T47D (cell line): Measurements from ENCODE around the gene CCDC154.
A peak's percentile ranks its signal among the peaks of the same experiment; 100 is the strongest.

Experiments used
- DNase-seq, 2 experiments: peaks; one replicate each; pipeline versions ENCODE4 v3.0.0 to v3.0.0-alpha.2; 2011 to 2012; ENCODE audit warnings: low read depth in 1 of 2, low spot score in 1 of 2
- JUND ChIP-seq: IDR thresholded peaks from 2 replicates; pipeline ENCODE4 v1.6.1; 2012; ENCODE audit warnings: low read depth
- in situ Hi-C: cut with HindIII; loops from 2 replicates; pipeline ENCODE4 v1.10.0; 2016; ENCODE audit warnings: low sequenced_read_pairs, low pct_unique_long_range_greater_than_20kb

CCDC154 gene, protein sequence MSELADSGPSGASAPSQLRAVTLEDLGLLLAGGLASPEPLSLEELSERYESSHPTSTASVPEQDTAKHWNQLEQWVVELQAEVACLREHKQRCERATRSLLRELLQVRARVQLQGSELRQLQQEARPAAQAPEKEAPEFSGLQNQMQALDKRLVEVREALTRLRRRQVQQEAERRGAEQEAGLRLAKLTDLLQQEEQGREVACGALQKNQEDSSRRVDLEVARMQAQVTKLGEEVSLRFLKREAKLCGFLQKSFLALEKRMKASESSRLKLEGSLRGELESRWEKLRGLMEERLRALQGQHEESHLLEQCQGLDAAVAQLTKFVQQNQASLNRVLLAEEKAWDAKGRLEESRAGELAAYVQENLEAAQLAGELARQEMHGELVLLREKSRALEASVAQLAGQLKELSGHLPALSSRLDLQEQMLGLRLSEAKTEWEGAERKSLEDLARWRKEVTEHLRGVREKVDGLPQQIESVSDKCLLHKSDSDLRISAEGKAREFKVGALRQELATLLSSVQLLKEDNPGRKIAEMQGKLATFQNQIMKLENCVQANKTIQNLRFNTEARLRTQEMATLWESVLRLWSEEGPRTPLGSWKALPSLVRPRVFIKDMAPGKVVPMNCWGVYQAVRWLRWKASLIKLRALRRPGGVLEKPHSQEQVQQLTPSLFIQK

DNA sequence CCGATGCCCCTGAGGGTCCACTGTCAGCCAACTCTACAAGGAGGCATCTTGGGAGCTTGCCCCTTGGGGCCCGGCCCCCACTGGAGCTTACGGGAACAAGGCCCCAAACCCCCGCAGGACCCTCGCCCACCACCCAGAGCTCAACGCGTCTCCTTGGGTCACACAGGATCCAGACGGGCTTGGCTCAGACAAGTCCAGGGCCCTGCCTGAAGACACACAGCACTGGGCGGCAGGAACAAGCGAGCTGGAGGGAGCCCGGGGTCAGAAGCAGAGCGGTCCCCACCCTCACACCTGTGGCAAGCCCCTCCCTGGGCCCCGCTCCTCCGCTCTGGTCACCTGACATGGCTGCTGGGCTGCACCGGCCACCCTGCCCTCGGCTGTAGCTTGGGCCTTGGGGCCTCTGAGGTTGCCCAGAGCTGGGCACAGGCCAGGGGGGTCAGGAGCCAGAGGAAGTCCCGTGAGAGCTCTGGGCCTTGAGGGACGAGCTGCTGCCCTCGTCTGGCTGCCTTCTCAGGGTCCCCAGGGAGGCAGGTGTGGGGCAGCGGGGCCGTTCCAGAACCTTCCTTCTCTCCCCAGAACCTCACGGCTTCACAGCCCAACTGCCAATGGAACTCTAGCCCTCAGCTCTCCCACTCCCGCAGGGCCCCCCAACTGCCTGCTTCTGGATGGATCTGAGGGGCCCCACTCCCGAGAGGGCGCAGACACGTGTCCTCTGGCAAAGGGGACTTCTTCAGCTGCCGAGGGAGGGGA lies at the start of gene CCDC154:
Gene CCDC154 (minus strand): TSS at position 577 of the 750 bp plus-strand sequence. CDS start 234 bp downstream, at position 343.
- in situ Hi-C loops = no loop called here
- no peak for DNase-seq
- TF ChIP-seq JUND = no peak

DNA sequence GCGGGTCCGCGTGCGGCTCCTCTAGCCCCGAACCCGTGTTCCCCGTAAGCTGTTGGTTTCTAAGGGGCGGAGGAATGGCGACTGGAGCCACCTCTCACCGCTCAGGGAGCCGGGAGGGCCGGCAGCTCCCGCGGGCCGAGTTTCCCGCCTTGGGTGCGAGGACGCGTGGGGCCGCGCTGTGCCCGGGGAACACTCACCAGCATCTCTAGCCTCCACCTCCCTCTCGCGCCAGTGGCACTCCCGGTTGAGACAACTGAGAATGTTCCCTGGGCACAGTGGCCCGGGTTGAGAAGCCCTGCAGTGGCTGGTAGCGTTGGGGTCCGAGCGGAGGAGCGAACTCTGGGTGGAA lies 49.4 kb upstream of the CCDC154 start:
- no peak for TF ChIP-seq JUND
- peak; percentile 28 to 30 for DNase-seq
- in situ Hi-C loops = no loop called here

DNA sequence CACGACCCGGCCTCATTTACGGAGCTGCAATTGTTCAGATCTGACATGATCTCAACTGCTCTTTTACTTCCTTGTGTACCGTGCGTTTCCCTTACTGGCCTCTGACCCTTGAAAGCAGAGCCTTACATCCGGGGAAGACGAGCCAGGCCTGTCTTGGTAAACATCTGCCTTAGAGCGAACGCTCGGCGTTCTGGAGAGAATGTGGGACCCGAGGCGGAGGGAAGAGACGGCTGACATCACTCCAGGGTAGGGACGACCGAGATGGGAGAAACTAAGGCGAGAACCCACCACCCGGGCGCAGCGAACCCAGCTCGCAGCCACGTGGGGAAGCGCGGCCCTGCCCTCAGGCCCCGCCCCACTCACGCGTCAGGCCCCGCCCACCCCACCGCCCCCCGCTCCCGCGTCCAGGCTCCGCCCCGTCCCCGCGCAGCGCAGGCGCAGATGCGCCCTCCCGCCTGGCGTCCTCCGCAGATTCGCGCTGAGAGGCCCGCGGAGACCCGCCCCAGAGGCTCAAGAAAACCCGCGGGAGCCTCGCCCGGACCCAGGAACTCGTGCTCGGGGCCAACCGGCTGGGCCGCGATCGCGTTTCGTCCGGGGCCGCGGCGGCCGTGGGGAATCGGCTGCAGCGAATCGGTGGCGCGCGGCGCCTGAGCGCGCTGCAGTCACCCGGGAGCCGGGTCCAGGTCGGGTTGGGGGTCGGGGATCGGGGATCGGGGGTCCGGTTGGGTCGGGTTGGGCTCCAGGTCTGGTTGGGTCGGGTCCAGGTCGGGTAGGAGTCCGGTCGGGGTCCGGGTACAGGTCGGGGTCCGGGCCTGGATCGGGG lies 48.8 kb upstream of the CCDC154 start, which contains the start of gene TELO2:
Gene TELO2 (plus strand): TSS at position 438 of the 823 bp plus-strand sequence. CDS start 922 bp downstream, outside the sequence.
- in situ Hi-C loops = no loop called here
- DNase-seq = peak; percentile 80 to 88
- no peak for TF ChIP-seq JUND

DNA sequence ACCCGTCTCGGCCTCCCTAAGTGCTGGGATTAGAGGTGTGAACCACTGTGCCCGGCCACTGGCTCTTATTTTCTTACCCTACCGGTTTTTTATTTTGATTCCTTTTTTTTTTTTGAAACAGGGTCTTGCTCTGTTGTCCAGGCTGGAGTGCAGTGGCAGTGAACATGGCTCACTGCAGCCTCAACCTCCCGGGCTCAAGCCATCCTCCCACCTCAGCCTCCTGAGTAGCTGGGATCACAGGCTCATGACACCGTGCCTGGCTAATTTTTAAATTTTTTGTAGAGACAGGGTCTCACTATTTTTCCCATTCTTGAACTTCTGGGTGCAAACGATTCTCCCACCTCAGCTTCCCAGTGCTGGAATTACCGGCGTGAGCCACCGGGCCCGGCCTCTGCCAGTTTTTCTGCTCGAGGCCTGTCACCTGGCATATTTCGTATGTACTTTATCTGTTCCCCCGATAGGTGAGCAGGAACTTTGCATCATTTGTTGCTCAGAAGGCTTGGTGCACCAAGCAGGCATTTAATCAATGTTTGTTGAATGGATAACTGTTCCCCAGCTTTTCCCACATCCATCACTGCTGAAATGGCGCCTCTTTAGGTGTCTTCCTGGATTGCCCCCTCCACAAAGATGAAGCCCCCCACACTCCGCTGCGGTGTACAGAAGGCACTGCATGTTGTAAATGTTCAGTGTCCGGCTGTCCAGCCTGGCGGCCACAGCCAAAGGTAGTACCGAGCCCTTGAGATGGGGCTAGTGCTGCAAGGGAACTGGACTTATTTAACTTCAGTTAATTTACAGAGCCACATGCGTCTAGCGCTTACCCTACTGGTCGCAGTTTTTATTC lies 47.9 kb upstream of the CCDC154 start:
- in situ Hi-C loops = no loop called here
- peak in 1 of 2 experiments; percentile 15 for DNase-seq
- TF ChIP-seq JUND = no peak

DNA sequence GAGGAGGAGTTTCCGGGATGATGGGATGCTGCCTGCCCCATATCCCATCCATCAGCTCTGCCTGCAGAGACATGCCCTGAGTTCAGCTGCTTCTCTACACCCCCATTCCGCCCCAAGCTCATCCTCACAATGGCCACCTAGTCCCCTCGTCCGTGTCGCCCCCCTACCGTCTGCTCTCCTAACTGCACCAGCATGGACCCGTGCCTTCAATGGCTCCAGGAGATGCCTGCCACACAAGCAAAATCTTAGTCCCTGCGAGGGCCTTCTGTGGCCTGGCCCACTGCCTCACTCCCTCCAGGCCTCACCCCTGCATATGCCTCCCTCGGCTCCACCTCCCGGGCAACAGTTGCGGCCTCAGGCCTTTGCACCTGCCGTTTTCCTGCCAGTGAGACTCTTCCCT lies 47.0 kb upstream of the CCDC154 start:
- peak in 1 of 2 experiments; percentile 24 for DNase-seq
- in situ Hi-C loops = no loop called here
- no peak for TF ChIP-seq JUND

DNA sequence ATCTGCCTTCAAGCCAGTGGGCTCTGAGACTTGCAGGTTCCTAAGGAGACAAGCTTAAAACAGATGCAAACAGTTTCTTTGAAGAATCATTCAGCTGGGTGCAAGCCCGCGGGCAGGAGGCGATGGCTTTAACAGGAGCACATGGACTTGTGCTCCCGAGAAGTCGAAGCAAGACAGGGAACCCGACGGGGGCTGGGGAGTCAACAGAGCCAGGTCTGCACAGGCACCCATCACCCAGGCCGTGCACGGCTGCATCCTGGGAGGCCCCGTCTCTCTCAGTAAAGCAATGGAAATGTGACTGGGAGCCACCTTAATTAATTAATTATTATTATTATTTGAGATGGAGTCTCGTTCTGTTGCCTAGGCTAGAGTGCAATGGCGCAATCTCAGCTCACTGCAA lies 44.7 kb upstream of the CCDC154 start:
- no peak for TF ChIP-seq JUND
- in situ Hi-C loops = no loop called here

DNA sequence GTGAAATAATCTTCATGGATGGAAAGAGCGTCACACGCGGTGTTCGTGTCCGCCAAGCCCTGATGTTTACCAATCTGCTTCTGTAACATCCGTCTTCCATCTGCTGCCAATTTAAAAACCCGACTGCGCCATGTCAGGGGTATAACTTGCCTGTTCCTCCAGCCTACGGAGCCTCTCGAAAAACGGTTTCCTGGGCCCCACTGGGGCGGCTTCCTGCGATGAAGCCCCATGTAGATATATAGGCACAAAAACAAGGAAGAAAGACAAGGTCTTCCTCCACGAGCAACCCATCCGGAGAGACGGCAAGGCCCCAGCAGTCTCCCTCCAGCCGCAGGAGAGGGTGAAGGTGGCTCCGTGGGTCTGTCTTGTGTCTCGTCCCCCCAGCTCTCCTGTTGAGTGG lies 44.3 kb upstream of the CCDC154 start, which contains the start of gene PTX4:
Gene PTX4 (minus strand): TSS at position 326 of the 400 bp plus-strand sequence. CDS start 35 bp downstream, at position 291.
- TF ChIP-seq JUND = no peak
- no peak for DNase-seq

More for the DNA sequence above, 44.7 kb upstream of the CCDC154 start:
- no peak for DNase-seq

DNA sequence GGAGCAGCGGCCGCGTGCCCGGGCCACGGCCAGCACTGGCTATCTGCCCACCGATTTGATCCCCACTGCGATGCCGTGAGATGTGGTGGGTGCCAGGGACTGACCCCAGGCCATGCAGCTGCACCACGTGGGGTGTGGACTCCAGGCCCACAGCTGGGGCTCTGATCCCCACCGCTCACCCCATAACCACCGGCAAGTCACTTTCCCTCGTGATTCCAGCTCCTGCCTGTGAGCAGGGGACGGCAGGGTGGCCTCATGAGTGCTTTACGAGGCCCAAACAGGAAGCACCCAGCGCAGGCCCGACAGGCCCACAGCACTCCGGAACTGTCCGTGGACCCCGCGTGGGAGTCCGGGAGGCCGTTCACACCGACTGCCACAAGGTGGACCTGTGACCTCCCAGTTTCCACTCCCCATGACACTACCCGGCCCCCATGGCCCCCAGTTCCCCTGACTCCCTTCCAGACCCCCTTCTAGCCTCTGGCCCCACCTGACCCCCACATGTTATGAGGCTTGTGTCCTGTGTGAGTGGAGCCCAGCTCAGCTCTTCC lies 43.8 kb upstream of the CCDC154 start:
- DNase-seq = no peak
- no peak for TF ChIP-seq JUND
- in situ Hi-C loops = no loop called here

More for the DNA sequence above, 44.3 kb upstream of the CCDC154 start, which contains the start of gene PTX4:
- in situ Hi-C loops = no loop called here

DNA sequence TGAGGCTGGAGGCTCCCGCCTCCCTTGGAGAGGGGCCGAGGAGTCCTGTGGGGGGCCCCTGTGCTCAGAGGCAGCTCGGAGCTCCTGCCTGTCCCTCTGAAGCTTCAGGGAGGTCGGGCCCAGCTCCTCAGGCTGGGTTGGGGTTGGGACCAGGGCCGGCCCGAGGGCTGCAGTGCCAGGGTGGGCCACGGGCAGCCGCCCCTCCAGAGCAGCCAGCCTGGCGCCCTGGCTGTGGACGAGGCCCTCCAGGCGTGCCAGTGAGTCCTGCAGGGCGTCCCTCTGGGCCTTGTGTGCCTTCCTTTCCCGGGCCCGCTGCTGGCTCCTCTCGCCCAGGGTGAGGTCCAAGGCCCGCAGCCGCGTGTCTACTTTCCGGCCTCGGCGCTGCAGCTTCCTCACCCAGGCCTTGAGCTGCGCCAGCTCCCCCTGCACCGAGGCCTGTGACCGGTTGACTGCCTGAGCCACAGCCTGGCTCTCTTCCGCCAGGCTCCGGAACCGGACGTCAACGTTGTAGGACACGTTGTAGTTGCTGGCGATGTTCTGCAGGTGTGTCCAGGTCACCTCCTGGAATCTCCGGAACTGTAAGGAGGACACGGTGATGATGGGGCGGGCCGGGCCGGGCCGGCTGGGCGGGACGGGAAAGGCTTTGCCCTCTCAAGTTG lies 43.2 kb upstream of the CCDC154 start:
- TF ChIP-seq JUND = no peak
- in situ Hi-C loops = no loop called here
- no peak for DNase-seq
